Caco-2 (cell line): ENCODE results near the gene RAD23A. TPM values are rescaled to one million over a fixed set of nuclear protein-coding genes. Genes with fewer than 3 reads are reported as not detected.

Experiments used
- BruUV-seq: library from RNA; stranded (reverse); fragments of 400-500 nt; replicated peaks from 2 replicates; lab custom pipeline; 2021; lab: Mats Ljungman, UMichigan
- CTCF ChIA-PET: fragments of 300-600 bp; sonication (Branson Sonifier 250); formaldehyde crosslinking; loops from one replicate; lab custom pipeline; 2022; ENCODE audit warnings: antibody characterized with exemption; lab: Charles Lee
- POLR2A ChIA-PET: fragments of 300-600 bp; sonication (Branson Sonifier 250); formaldehyde crosslinking; loops from one replicate; lab custom pipeline; 2022; ENCODE audit warnings: antibody characterized with exemption; lab: Charles Lee
- DNase-seq, 2 experiments: peaks; one replicate each; pipeline versions ENCODE4 v3.0.0 to v3.0.0-alpha.2; 2020 to 2022
- H3K27me3 ChIP-seq: replicated peaks from 2 replicates; pipeline ENCODE4 v1.6.0; 2011; ENCODE audit warnings: low read length; ENCODE audit not compliant: control insufficient read depth, insufficient read depth
- H3K36me3 ChIP-seq: 2 replicates; pipeline ENCODE4 v1.5.1; 2011; ENCODE audit warnings: low read length; ENCODE audit not compliant: control insufficient read depth, insufficient read depth
- H3K4me1 ChIP-seq: fragments of 250-450 bp; sonication (Bioruptor Pico); 2 replicates; pipeline ENCODE4 v1.5.1; 2020; ENCODE audit warnings: mild to moderate bottlenecking
- H3K4me3 ChIP-seq: 2 replicates; pipeline ENCODE4 v1.5.1; 2011; ENCODE audit warnings: low read depth, mild to moderate bottlenecking, control low read depth, low read length
- H3K9me3 ChIP-seq: fragments of 250-450 bp; sonication (Bioruptor Pico); 2 replicates; pipeline ENCODE4 v1.5.1; 2020; ENCODE audit warnings: mild to moderate bottlenecking, moderate library complexity
- H3K27ac Mint-ChIP-seq: one replicate; pipeline ENCODE4 v1.8.0; 2022; ENCODE audit warnings: mixed read lengths; ENCODE audit not compliant: unreplicated experiment
- H3K27me3 Mint-ChIP-seq: one replicate; pipeline ENCODE4 v1.8.0; 2022; ENCODE audit warnings: mixed read lengths; ENCODE audit not compliant: insufficient read depth, unreplicated experiment
- H3K36me3 Mint-ChIP-seq: one replicate; pipeline ENCODE4 v1.8.0; 2022; ENCODE audit warnings: mild to moderate bottlenecking, mixed read lengths; ENCODE audit not compliant: insufficient read depth, unreplicated experiment
- H3K4me1 Mint-ChIP-seq: one replicate; pipeline ENCODE4 v1.8.0; 2022; ENCODE audit warnings: low read depth, mixed read lengths; ENCODE audit not compliant: unreplicated experiment
- H3K4me3 Mint-ChIP-seq: one replicate; pipeline ENCODE4 v1.8.0; 2022; ENCODE audit warnings: mild to moderate bottlenecking, moderate library complexity, mixed read lengths; ENCODE audit not compliant: unreplicated experiment
- H3K9me3 Mint-ChIP-seq: one replicate; pipeline ENCODE4 v1.8.0; 2022; ENCODE audit warnings: mixed read lengths; ENCODE audit not compliant: unreplicated experiment
- intact Hi-C: fragments of 100-400 bp; cut with micrococcal nuclease; formaldehyde crosslinking; loops from one replicate; pipeline ENCODE4 v1.10.0; 2022; ENCODE audit not compliant: unreplicated experiment
- total RNA-seq: library from RNA; stranded (reverse); gene quantifications from 2 replicates; pipeline ENCODE4 v1.2.3, GENCODE V29; 2022
- TF ChIP-seq, protein P1 (sequence below), 2 experiments: fragments of 200-600 bp in 1 of 2; IDR thresholded peaks; 1 replicate in 1 of 2; 2 replicates in 1 of 2; pipeline versions ENCODE4 v1.5.1 to v1.8.0; 2011 to 2022; ENCODE audit warnings: antibody characterized with exemption in 1 of 2, control low read depth in 1 of 2, inconsistent platforms in 1 of 2, low read depth in 1 of 2, low read length in 1 of 2, mild to moderate bottlenecking in 1 of 2, moderate library complexity in 1 of 2; ENCODE audit not compliant: insufficient read depth in 1 of 2, severe bottlenecking in 1 of 2, unreplicated experiment in 1 of 2

RAD23A gene
- total RNA-seq, 1 experiment from 2014 or later = 102 TPM

DNA sequence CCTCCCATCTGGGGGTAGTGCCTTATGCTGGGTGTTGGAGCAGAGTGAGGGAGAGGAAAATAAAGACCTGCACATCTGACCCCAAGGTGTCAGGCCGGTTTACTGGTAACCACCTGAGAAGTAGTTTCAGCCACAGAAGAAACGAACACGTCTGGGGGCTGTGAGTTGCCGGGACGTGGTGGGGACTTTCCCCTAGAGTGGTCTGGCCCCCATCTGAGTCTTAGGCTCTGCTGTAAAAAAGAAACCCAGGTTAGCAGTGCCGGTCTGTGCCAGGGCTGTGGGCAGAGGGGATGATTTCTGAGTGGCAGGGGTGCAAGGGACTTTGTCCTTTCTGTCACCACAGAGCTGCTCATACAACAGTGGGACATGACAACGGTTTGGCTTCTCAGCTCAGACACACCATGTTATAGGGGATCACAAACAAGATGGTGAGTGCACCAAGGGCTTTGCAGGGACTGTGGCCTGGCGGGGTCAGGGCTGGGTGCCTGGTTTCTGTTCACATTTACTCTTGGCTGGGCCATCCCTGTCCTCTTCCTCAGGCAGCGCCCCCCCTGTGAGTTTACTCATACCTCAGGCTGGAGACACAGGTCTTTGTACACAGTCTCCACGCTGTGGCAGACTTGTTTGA, 45.7 kb upstream of the RAD23A start:
- no peaks in the 10 kb centered on the region for H3K27me3 ChIP-seq
- no peaks in the 10 kb centered on the region for H3K27me3 Mint-ChIP-seq
- TF ChIP-seq, protein P1, sequence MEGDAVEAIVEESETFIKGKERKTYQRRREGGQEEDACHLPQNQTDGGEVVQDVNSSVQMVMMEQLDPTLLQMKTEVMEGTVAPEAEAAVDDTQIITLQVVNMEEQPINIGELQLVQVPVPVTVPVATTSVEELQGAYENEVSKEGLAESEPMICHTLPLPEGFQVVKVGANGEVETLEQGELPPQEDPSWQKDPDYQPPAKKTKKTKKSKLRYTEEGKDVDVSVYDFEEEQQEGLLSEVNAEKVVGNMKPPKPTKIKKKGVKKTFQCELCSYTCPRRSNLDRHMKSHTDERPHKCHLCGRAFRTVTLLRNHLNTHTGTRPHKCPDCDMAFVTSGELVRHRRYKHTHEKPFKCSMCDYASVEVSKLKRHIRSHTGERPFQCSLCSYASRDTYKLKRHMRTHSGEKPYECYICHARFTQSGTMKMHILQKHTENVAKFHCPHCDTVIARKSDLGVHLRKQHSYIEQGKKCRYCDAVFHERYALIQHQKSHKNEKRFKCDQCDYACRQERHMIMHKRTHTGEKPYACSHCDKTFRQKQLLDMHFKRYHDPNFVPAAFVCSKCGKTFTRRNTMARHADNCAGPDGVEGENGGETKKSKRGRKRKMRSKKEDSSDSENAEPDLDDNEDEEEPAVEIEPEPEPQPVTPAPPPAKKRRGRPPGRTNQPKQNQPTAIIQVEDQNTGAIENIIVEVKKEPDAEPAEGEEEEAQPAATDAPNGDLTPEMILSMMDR (IDR thresholded peaks at IDR 0.05; ENCODE audit: insufficient read depth in 1 of 2, low read depth in 1 of 2, low read length in 1 of 2, severe bottlenecking in 1 of 2, unreplicated experiment in 1 of 2) = no peak
- no peaks in the 10 kb centered on the region for H3K4me1 Mint-ChIP-seq
- no peaks in the 10 kb centered on the region for H3K36me3 Mint-ChIP-seq
- no peaks in the 10 kb centered on the region for H3K4me1 ChIP-seq
- H3K36me3 ChIP-seq = no peaks in the 10 kb centered on the region; the same call in none of the 2 replicates
- H3K4me3 ChIP-seq = no peak overlapping the region
- no TSS peak for BruUV-seq
- no peak overlapping the region for H3K4me3 Mint-ChIP-seq
- POLR2A ChIA-PET = no interaction called here
- no peaks in the 10 kb centered on the region for H3K9me3 ChIP-seq
- DNase-seq = no peak
- intact Hi-C loops = no loop called here
- H3K27ac Mint-ChIP-seq = no peak overlapping the region
- no peaks in the 10 kb centered on the region for H3K9me3 Mint-ChIP-seq
- CTCF ChIA-PET = interaction anchor here (1.4 kb wide), 1 partner anchor 9 kb away, joined by 4 read pairs; the partner anchor contains the start of gene GCDH

GRCh38 chr19:12907166-12907565, 38.5 kb upstream of the RAD23A start:
- H3K4me3 ChIP-seq = no peak overlapping the region
- BruUV-seq = no TSS peak
- no peaks in the 10 kb centered on the region for H3K9me3 ChIP-seq
- CTCF ChIA-PET = no interaction called here
- Mint-ChIP-seq H3K27ac (no peak overlapping the region), H3K4me3 (no peak overlapping the region), H3K27me3 (no peaks in the 10 kb centered on the region), H3K9me3 (no peaks in the 10 kb centered on the region), H3K4me1 (peaks cover 4% of the 10 kb centered on the region), H3K36me3 (no peaks in the 10 kb centered on the region)
- H3K27me3 ChIP-seq = no peaks in the 10 kb centered on the region
- DNase-seq = no peak
- intact Hi-C loops = no loop called here
- TF ChIP-seq, protein P1 (IDR thresholded peaks at IDR 0.05; ENCODE audit: insufficient read depth in 1 of 2, low read depth in 1 of 2, low read length in 1 of 2, severe bottlenecking in 1 of 2, unreplicated experiment in 1 of 2) = no peak
- no peaks in the 10 kb centered on the region for H3K4me1 ChIP-seq
- POLR2A ChIA-PET = interaction anchor here (0.6 kb wide), 2 partner anchors 39 to 239 kb away, joined by 3 to 5 read pairs; partner anchors contain the start of gene RAD23A
- no peaks in the 10 kb centered on the region for H3K36me3 ChIP-seq

DNA sequence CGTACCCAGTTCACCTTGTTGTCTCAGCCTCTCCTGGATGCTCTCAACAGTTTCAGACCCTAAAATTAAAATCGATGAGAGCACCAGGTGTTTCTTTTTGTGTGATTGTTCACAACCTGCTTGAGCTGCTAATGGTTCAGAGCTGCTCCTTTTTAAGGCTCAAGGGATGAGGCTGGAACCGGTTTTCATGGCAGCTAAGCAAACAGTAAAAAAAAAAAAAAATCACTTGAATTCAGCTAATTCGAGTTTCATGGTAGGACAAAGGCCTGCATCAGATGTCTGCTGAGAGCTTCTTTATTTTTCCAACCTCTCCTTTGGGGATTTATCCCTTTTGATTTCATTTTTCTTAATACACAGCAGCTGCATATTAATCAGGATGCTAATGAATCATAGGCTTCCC, 33.1 kb upstream of the RAD23A start:
- H3K4me3 ChIP-seq = no peak overlapping the region

More for the DNA sequence above, 33.1 kb upstream of the RAD23A start:
- intact Hi-C loops = no loop called here
- no TSS peak for BruUV-seq
- TF ChIP-seq, protein P1 (IDR thresholded peaks at IDR 0.05; ENCODE audit: insufficient read depth in 1 of 2, low read depth in 1 of 2, low read length in 1 of 2, severe bottlenecking in 1 of 2, unreplicated experiment in 1 of 2) = no peak
- H3K4me1 ChIP-seq = no peaks in the 10 kb centered on the region
- no peaks in the 10 kb centered on the region for H3K27me3 Mint-ChIP-seq
- no peaks in the 10 kb centered on the region for H3K9me3 Mint-ChIP-seq
- POLR2A ChIA-PET = no interaction called here
- no peak for DNase-seq
- H3K9me3 ChIP-seq = no peaks in the 10 kb centered on the region
- CTCF ChIA-PET = no interaction called here
- H3K27me3 ChIP-seq = no peaks in the 10 kb centered on the region
- no peaks in the 10 kb centered on the region for H3K36me3 ChIP-seq
- H3K4me1 Mint-ChIP-seq = no peaks in the 10 kb centered on the region
- no peak overlapping the region for H3K4me3 Mint-ChIP-seq
- no peaks in the 10 kb centered on the region for H3K36me3 Mint-ChIP-seq
- H3K27ac Mint-ChIP-seq = no peak overlapping the region
